Uterus (tissue), 2 donors: ENCODE results near the gene ARHGEF16.

Experiments
- CTCF ChIP-seq, 4 experiments: fragments of 200-600 bp in 2 of 4; fragments of 450-650 bp in 2 of 4; sonication (generic) in 2 of 4; IDR thresholded peaks; one replicate each; pipeline ENCODE4 v1.5.1; 2016 to 2019; ENCODE audit warnings: antibody characterized with exemption in 4 of 4, mild to moderate bottlenecking in 2 of 4, moderate library complexity in 1 of 4
- POLR2A ChIP-seq, 2 donors: fragments of 450-650 bp; IDR thresholded peaks; one replicate each; pipeline ENCODE4 v1.6.1; 2016; ENCODE audit warnings: antibody characterized with exemption in 2 of 2, mild to moderate bottlenecking in 1 of 2, moderate library complexity in 1 of 2

GRCh38 chr1:3498246-3498930 is 43.9 kb downstream of the ARHGEF16 start:
- TF ChIP-seq POLR2A (IDR thresholded peaks at IDR 0.05), result no peak
- TF ChIP-seq CTCF (IDR thresholded peaks at IDR 0.05), result no peak
